ENCODE results near the gene RAE1. TPM values are rescaled to one million over a fixed set of nuclear protein-coding genes. Genes with fewer than 3 reads are reported as not detected.

RAE1 gene
- total RNA-seq, 1 donor from 2014 or later = 9.0 TPM

- DNase-seq (ENCODE audit: low spot score) = peak; percentile 22
- no peak for ATAC-seq
These were observed 35.7 kb downstream of the RAE1 start for GRCh38 chr20:57386762-57387161.

- DNase-seq (ENCODE audit: low spot score) (no peak), ATAC-seq (no peak)
These were observed 36.4 kb downstream of the RAE1 start for GRCh38 chr20:57387463-57387862.

- ATAC-seq (peak; percentile 3), DNase-seq (ENCODE audit: low spot score) (no peak)
These were observed 36.9 kb downstream of the RAE1 start for GRCh38 chr20:57387945-57388371.

GRCh38 chr20:57388953-57389694, 38.1 kb downstream of the RAE1 start:
- ATAC-seq = peak; percentile 87

GRCh38 chr20:57389695-57390603, 38.9 kb downstream of the RAE1 start:
- no peak for DNase-seq (ENCODE audit: low spot score)
- ATAC-seq = no peak

More at GRCh38 chr20:57388953-57389694, 38.1 kb downstream of the RAE1 start:
- peak; percentile 87 for DNase-seq (ENCODE audit: low spot score)

- ATAC-seq (peak; percentile 84), DNase-seq (ENCODE audit: low spot score) (peak; percentile 76)
These were observed 39.8 kb downstream of the RAE1 start, which contains the start of gene RBM38 for GRCh38 chr20:57390604-57391438. TSS of gene RBM38 (plus strand) at chr20:57391396. CDS start at chr20:57391582, 186 bp downstream.

GRCh38 chr20:57391439-57392301, 40.6 kb downstream of the RAE1 start:
- DNase-seq (ENCODE audit: low spot score) (no peak), ATAC-seq (no peak)

GRCh38 chr20:57392512-57393271, 41.6 kb downstream of the RAE1 start:
- no peak for DNase-seq (ENCODE audit: low spot score)
- no peak for ATAC-seq

GRCh38 chr20:57393321-57394120, 42.5 kb downstream of the RAE1 start:
- DNase-seq (ENCODE audit: low spot score) = no peak
- ATAC-seq = no peak

- no peak for ATAC-seq
- DNase-seq (ENCODE audit: low spot score) = no peak
These were observed 43.3 kb downstream of the RAE1 start for GRCh38 chr20:57394121-57395082.

- DNase-seq (ENCODE audit: low spot score) (no peak), ATAC-seq (peak; percentile 8)
These were observed 44.3 kb downstream of the RAE1 start for GRCh38 chr20:57395111-57395966.

- ATAC-seq = no peak
- DNase-seq (ENCODE audit: low spot score) = no peak
These were observed 45.3 kb downstream of the RAE1 start for GRCh38 chr20:57396212-57396983.

GRCh38 chr20:57396984-57397692, 46.1 kb downstream of the RAE1 start:
- no peak for DNase-seq (ENCODE audit: low spot score)
- no peak for ATAC-seq

GRCh38 chr20:57397693-57398108, 46.6 kb downstream of the RAE1 start:
- ATAC-seq = no peak

More at GRCh38 chr20:57397693-57398108, 46.6 kb downstream of the RAE1 start:
- no peak for DNase-seq (ENCODE audit: low spot score)
